Measurements from ENCODE around the gene CYP19A1.

CYP19A1 gene

GRCh38 chr15:51186181-51186705 is 152.2 kb downstream of the CYP19A1 start:
- no peaks in the 10 kb centered on the region for H3K9me3 ChIP-seq (ENCODE audit: control insufficient read depth, insufficient read depth, low read length)
- H3K27ac ChIP-seq (ENCODE audit: low read depth, low read length), result no peak overlapping the region
- no peaks in the 10 kb centered on the region for H3K79me2 ChIP-seq (ENCODE audit: control insufficient read depth, low read length)
- no peak overlapping the region for H3K4me2 ChIP-seq (ENCODE audit: low read length)
- no peak overlapping the region for H3K4me3 ChIP-seq (ENCODE audit: low read length)
- no peaks in the 10 kb centered on the region for H3K36me3 ChIP-seq (ENCODE audit: control insufficient read depth, low read length)
- peaks cover 4% of the 10 kb centered on the region for H3K27me3 ChIP-seq (ENCODE audit: control insufficient read depth, low read length)
- H3K9me2 ChIP-seq (replicated peaks; ENCODE audit: control insufficient read depth, low read length), result no peaks in the 10 kb centered on the region
- H3F3A ChIP-seq (ENCODE audit: control insufficient read depth, insufficient read depth), result no peaks in the 10 kb centered on the region
- no peaks in the 10 kb centered on the region for H3K4me1 ChIP-seq (ENCODE audit: control insufficient read depth, low read length)
- no peaks in the 10 kb centered on the region for H4K20me1 ChIP-seq (ENCODE audit: control insufficient read depth, insufficient read depth, low read depth, low read length)
- no peak for TF ChIP-seq CTCF (IDR thresholded peaks at IDR 0.05; ENCODE audit: low read depth, low read length, poor library complexity, severe bottlenecking)
- TF ChIP-seq EZH2phosphoT487 (IDR thresholded peaks at IDR 0.05; ENCODE audit: borderline replicate concordance, low read length), result no peak

GRCh38 chr15:51185213-51186159 is 152.9 kb downstream of the CYP19A1 start:
- H3K9me3 ChIP-seq (ENCODE audit: control insufficient read depth, insufficient read depth, low read length), result no peaks in the 10 kb centered on the region
- no peak overlapping the region for H3K4me2 ChIP-seq (ENCODE audit: low read length)
- no peaks in the 10 kb centered on the region for H3F3A ChIP-seq (ENCODE audit: control insufficient read depth, insufficient read depth)
- no peaks in the 10 kb centered on the region for H4K20me1 ChIP-seq (ENCODE audit: control insufficient read depth, insufficient read depth, low read depth, low read length)
- no peak overlapping the region for H3K4me3 ChIP-seq (ENCODE audit: low read length)
- no peaks in the 10 kb centered on the region for H3K79me2 ChIP-seq (ENCODE audit: control insufficient read depth, low read length)
- TF ChIP-seq EZH2phosphoT487 (IDR thresholded peaks at IDR 0.05; ENCODE audit: borderline replicate concordance, low read length) (no peak), CTCF (IDR thresholded peaks at IDR 0.05; ENCODE audit: low read depth, low read length, poor library complexity, severe bottlenecking) (no peak)
- H3K4me1 ChIP-seq (ENCODE audit: control insufficient read depth, low read length), result no peaks in the 10 kb centered on the region
- H3K27ac ChIP-seq (ENCODE audit: low read depth, low read length), result no peak overlapping the region
- H3K36me3 ChIP-seq (ENCODE audit: control insufficient read depth, low read length), result no peaks in the 10 kb centered on the region
- H3K9me2 ChIP-seq (replicated peaks; ENCODE audit: control insufficient read depth, low read length), result no peaks in the 10 kb centered on the region
- H3K27me3 ChIP-seq (ENCODE audit: control insufficient read depth, low read length), result peaks cover 4% of the 10 kb centered on the region

- Histone ChIP-seq H3K27me3 (ENCODE audit: control insufficient read depth, low read length) (peaks cover 4% of the 10 kb centered on the region), H3K4me1 (ENCODE audit: control insufficient read depth, low read length) (no peaks in the 10 kb centered on the region), H4K20me1 (ENCODE audit: control insufficient read depth, insufficient read depth, low read depth, low read length) (no peaks in the 10 kb centered on the region), H3K9me3 (ENCODE audit: control insufficient read depth, insufficient read depth, low read length) (no peaks in the 10 kb centered on the region), H3K4me3 (ENCODE audit: low read length) (no peak overlapping the region), H3K4me2 (ENCODE audit: low read length) (no peak overlapping the region), H3K36me3 (ENCODE audit: control insufficient read depth, low read length) (no peaks in the 10 kb centered on the region), H3K79me2 (ENCODE audit: control insufficient read depth, low read length) (no peaks in the 10 kb centered on the region), H3K27ac (ENCODE audit: low read depth, low read length) (no peak overlapping the region), H3K9me2 (replicated peaks; ENCODE audit: control insufficient read depth, low read length) (no peaks in the 10 kb centered on the region), H3F3A (ENCODE audit: control insufficient read depth, insufficient read depth) (no peaks in the 10 kb centered on the region)
- no peak for TF ChIP-seq CTCF (IDR thresholded peaks at IDR 0.05; ENCODE audit: low read depth, low read length, poor library complexity, severe bottlenecking)
- TF ChIP-seq EZH2phosphoT487 (IDR thresholded peaks at IDR 0.05; ENCODE audit: borderline replicate concordance, low read length), result no peak
These were observed 153.8 kb downstream of the CYP19A1 start for GRCh38 chr15:51184627-51185026.
